ENCODE data around the gene CST7.

DNA sequence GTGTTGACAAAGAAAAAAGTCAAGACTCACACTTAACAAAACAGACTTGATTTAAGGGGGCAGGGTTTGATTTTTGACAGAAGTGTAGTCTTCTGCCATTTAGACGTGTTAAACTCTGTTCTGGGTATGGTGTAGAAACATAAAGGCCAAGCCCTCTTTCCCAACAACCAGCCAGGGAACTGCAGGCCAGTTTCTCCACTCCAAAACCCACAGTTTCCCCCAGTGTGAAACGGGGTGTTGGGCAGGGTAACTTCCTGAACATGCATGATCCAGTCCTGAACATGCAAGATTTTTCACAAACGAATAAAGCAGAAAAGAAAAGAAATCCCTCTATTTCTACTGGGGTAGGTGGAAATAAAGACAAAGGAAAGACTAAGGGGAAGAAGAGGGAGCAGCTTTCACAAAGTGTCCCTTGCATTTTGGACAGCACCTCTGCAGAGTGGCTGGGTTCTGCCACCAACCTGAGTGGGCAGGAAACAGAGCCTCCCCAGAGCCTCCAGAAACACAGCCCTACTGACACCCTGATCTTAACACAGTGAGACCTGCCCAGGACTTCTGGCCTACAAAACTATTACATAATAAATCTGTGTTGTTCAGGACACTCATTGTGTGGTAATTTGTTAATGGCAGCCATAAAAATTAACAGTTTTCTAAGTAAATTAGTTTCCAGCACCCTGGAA, 36.0 kb downstream of the CST7 start:
- TF ChIP-seq JUN (IDR thresholded peaks at IDR 0.05; ENCODE audit: borderline replicate concordance, insufficient read depth, insufficient read length, low read depth): no peak
- TF ChIP-seq POLR2A (IDR thresholded peaks at IDR 0.05; ENCODE audit: low read depth, low read length): no peak
- TF ChIP-seq, protein P1, sequence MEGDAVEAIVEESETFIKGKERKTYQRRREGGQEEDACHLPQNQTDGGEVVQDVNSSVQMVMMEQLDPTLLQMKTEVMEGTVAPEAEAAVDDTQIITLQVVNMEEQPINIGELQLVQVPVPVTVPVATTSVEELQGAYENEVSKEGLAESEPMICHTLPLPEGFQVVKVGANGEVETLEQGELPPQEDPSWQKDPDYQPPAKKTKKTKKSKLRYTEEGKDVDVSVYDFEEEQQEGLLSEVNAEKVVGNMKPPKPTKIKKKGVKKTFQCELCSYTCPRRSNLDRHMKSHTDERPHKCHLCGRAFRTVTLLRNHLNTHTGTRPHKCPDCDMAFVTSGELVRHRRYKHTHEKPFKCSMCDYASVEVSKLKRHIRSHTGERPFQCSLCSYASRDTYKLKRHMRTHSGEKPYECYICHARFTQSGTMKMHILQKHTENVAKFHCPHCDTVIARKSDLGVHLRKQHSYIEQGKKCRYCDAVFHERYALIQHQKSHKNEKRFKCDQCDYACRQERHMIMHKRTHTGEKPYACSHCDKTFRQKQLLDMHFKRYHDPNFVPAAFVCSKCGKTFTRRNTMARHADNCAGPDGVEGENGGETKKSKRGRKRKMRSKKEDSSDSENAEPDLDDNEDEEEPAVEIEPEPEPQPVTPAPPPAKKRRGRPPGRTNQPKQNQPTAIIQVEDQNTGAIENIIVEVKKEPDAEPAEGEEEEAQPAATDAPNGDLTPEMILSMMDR (IDR thresholded peaks at IDR 0.05; ENCODE audit: extremely low read depth in 1 of 2, insufficient read depth in 1 of 2, low read depth in 1 of 2, low read length in 2 of 2): no peak
- TF ChIP-seq FOS (IDR thresholded peaks at IDR 0.05; ENCODE audit: borderline replicate concordance, insufficient read depth, low read length): no peak
- TF ChIP-seq POLR2AphosphoS5 (IDR thresholded peaks at IDR 0.05; ENCODE audit: insufficient read depth, low read depth, low read length): no peak
- TF ChIP-seq GATA2 (IDR thresholded peaks at IDR 0.05; ENCODE audit: insufficient read depth, insufficient read length, low read depth, low read length): no peak

All from endothelial cell of umbilical vein (primary cell).